ENCODE results near the gene OSBPL6.

The OSBPL6 gene

GRCh38 chr2:178385595-178386148 is 191.4 kb downstream of the OSBPL6 start:
- no peak for TF ChIP-seq GATA3 (IDR thresholded peaks at IDR 0.05; ENCODE audit: low read depth, low read length)
- TF ChIP-seq GATA2 (IDR thresholded peaks at IDR 0.05; ENCODE audit: low read depth, low read length) = no peak

- TF ChIP-seq GATA3 (IDR thresholded peaks at IDR 0.05; ENCODE audit: low read depth, low read length) = no peak
- no peak for TF ChIP-seq GATA2 (IDR thresholded peaks at IDR 0.05; ENCODE audit: low read depth, low read length)
These were observed 192.8 kb downstream of the OSBPL6 start for GRCh38 chr2:178386986-178387597.

- TF ChIP-seq GATA2 (IDR thresholded peaks at IDR 0.05; ENCODE audit: low read depth, low read length) (no peak), GATA3 (IDR thresholded peaks at IDR 0.05; ENCODE audit: low read depth, low read length) (no peak)
These were observed 194.0 kb downstream of the OSBPL6 start for GRCh38 chr2:178388287-178388686.

- TF ChIP-seq GATA2 (IDR thresholded peaks at IDR 0.05; ENCODE audit: low read depth, low read length) (no peak), GATA3 (IDR thresholded peaks at IDR 0.05; ENCODE audit: low read depth, low read length) (no peak)
These were observed 197.4 kb downstream of the OSBPL6 start for GRCh38 chr2:178391701-178392100.

- TF ChIP-seq GATA3 (IDR thresholded peaks at IDR 0.05; ENCODE audit: low read depth, low read length) = no peak
- no peak for TF ChIP-seq GATA2 (IDR thresholded peaks at IDR 0.05; ENCODE audit: low read depth, low read length)
These were observed 197.9 kb downstream of the OSBPL6 start for GRCh38 chr2:178392215-178392614.

- TF ChIP-seq GATA2 (IDR thresholded peaks at IDR 0.05; ENCODE audit: low read depth, low read length) (no peak), GATA3 (IDR thresholded peaks at IDR 0.05; ENCODE audit: low read depth, low read length) (no peak)
These were observed 200.5 kb downstream of the OSBPL6 start for GRCh38 chr2:178394859-178395258.

- TF ChIP-seq GATA2 (IDR thresholded peaks at IDR 0.05; ENCODE audit: low read depth, low read length) (no peak), GATA3 (IDR thresholded peaks at IDR 0.05; ENCODE audit: low read depth, low read length) (no peak)
These were observed 201.0 kb downstream of the OSBPL6 start for GRCh38 chr2:178395295-178395694.

GRCh38 chr2:178395941-178396570 is 201.7 kb downstream of the OSBPL6 start:
- TF ChIP-seq GATA3 (IDR thresholded peaks at IDR 0.05; ENCODE audit: low read depth, low read length) = no peak

GRCh38 chr2:178397002-178397605 is 202.8 kb downstream of the OSBPL6 start:
- no peak for TF ChIP-seq GATA2 (IDR thresholded peaks at IDR 0.05; ENCODE audit: low read depth, low read length)
- TF ChIP-seq GATA3 (IDR thresholded peaks at IDR 0.05; ENCODE audit: low read depth, low read length) = no peak

- no peak for TF ChIP-seq GATA2 (IDR thresholded peaks at IDR 0.05; ENCODE audit: low read depth, low read length)
- TF ChIP-seq GATA3 (IDR thresholded peaks at IDR 0.05; ENCODE audit: low read depth, low read length) = no peak
These were observed 207.7 kb downstream of the OSBPL6 start for GRCh38 chr2:178401994-178402437.

- TF ChIP-seq GATA2 (IDR thresholded peaks at IDR 0.05; ENCODE audit: low read depth, low read length) (no peak), GATA3 (IDR thresholded peaks at IDR 0.05; ENCODE audit: low read depth, low read length) (no peak)
These were observed 209.5 kb downstream of the OSBPL6 start for GRCh38 chr2:178403671-178404306.

- TF ChIP-seq GATA2 (IDR thresholded peaks at IDR 0.05; ENCODE audit: low read depth, low read length) (no peak), GATA3 (IDR thresholded peaks at IDR 0.05; ENCODE audit: low read depth, low read length) (no peak)
These were observed 210.1 kb downstream of the OSBPL6 start for GRCh38 chr2:178404368-178404767.

GRCh38 chr2:178409261-178409660 is 214.9 kb downstream of the OSBPL6 start:
- TF ChIP-seq GATA2 (IDR thresholded peaks at IDR 0.05; ENCODE audit: low read depth, low read length) (no peak), GATA3 (IDR thresholded peaks at IDR 0.05; ENCODE audit: low read depth, low read length) (no peak)

GRCh38 chr2:178412047-178412446 is 217.7 kb downstream of the OSBPL6 start:
- TF ChIP-seq GATA3 (IDR thresholded peaks at IDR 0.05; ENCODE audit: low read depth, low read length) = no peak
- TF ChIP-seq GATA2 (IDR thresholded peaks at IDR 0.05; ENCODE audit: low read depth, low read length) = no peak

All from SH-SY5Y (cell line).